ENCODE measurements around the gene KCTD6.

The KCTD6 gene

GRCh38 chr3:58485801-58486435 lies 6.0 kb upstream of the KCTD6 start:
- no peak for DNase-seq (ENCODE audit: low read depth)

GRCh38 chr3:58487140-58487886 lies 4.6 kb upstream of the KCTD6 start:
- no peak for DNase-seq (ENCODE audit: low read depth)

DNA sequence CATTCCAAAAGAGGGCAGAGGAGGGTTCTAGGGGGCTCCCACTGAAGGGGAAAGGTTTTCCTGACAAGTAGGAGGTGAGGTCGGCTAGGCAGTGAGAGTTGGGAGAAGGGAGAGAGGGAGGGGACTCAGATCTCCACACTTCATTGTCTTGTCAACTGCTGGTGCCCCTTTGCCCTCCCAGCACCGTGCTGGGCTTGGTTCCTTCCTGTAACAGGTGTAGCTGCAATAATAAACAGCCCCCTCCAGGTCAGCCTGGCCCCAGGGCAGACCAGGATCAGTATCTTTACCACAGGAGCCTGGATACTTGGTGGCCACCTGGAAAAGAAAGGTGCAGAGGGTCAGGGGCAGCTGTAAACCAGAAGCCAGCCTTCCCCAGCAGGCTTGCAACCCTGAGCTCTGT lies 2.9 kb upstream of the KCTD6 start:
- no peak for DNase-seq (ENCODE audit: low read depth)

DNA sequence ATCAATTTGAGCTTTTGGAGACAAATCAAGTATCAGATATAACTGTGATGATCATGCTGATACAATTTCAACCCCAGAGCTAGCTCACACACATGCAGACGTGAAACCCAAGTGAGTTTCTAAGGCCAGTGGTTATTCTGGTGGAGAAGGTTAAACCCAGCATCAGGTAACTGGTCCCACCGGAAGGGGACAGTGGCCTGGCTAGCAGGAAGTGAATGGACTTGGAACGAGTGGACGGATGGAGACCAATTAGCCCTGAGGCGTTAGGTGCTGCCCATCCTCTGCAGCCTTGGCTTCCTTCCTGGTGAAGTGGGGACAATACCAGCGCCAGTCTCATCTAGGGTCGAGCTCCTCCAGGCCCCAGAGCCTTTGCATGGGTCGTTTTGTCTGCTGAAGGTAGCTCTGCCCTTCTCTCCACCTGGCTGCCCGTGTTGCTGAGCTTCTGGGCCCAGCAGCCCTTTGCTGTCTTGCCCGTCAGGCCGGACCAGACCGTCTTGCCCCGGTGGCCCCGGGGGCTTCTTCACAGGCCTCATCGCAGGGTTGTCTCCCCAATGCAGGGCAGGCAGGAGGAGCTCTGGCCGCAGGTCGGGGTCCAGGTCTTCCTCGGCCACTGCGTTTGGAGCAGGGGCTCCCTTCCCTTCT lies 915 bp upstream of the KCTD6 start:
- no peak for DNase-seq (ENCODE audit: low read depth)

- DNase-seq (ENCODE audit: low read depth), result no peak
Observed at GRCh38 chr3:58492494-58492905, 604 bp downstream of the KCTD6 start.

GRCh38 chr3:58494107-58494506 lies 2.2 kb downstream of the KCTD6 start:
- no peak for DNase-seq (ENCODE audit: low read depth)

DNA sequence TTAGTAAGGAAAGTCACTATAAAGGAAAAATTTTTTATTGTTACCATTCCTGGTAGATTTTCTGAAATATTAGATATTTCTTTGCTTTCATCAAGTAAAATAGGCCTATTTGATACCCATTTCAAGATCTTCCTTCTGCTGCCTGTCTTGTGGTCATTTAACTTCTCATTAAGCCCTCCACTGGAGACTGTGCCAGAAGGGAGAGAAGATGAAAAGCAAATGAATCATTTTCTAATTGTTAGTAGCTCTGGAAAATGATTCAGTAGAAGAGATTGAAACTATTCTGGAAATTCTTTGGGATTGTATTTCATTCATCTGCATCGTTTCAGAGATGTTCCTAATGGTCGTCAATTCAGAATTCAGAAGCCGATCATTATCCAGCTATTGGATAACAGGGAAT lies 3.2 kb downstream of the KCTD6 start:
- DNase-seq (ENCODE audit: low read depth), result no peak

GRCh38 chr3:58496206-58496857 lies 4.4 kb downstream of the KCTD6 start:
- DNase-seq (ENCODE audit: low read depth), result no peak

DNA sequence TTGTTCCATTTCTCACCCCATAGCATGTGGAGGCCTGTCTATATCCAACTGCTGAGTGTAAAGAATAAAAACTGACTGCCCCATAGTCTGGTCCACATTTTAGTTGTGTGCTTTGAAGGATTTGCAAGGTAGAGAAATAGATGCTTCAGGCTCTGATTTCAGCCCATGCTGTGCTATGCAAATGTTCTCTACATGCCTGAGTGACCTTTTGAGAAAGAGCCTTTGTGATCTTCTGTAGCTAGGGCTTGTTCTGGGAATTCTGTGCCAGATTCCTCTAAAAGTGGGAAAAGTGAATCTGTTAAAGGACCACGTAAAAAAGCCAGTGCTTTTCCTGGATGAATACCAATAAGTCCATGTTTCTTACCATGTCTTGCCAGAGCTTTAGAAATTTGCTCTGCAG lies 5.2 kb downstream of the KCTD6 start:
- no peak for DNase-seq (ENCODE audit: low read depth)

DNA sequence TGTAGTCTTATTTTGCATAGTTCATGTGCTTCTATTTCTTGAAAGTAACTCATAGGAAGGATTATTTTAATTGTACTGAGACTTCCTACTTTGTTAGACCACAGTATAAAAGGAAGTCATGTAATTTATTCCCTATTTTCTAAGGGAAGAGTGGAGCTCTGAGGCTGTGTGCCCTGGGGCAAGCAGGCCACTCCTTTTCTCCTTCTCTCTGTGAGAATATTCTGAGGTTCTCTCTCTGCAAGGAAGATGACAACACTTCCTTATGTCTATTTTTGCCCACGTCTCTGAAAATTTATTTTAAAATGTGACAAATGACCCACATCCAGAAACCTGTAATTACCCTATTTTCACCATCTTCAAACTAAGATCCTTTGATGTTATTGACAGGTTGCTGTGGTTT lies 11.0 kb downstream of the KCTD6 start:
- DNase-seq (ENCODE audit: low read depth), result no peak

- DNase-seq (ENCODE audit: low read depth), result no peak
Observed at GRCh38 chr3:58507356-58508078, 15.6 kb downstream of the KCTD6 start.

DNA sequence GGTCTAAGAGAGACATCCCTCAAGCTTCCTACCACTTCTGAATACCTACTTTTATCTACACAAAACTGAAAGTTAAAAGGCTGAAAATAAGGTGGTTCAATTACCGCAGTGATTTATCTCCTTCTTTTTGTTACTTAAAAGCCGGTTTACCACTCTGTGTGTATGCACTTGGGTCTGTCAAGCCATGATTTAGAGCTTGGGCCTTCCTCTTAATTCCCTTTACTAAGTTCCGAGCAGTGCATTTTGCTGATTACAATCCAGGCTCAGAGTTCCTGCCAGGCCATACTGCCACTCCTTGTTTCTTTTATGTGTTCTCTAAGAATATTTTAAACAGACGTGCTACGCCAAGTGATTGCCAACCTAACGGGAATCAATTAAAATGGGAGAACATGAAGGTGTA lies 16.5 kb downstream of the KCTD6 start:
- DNase-seq (ENCODE audit: low read depth), result no peak

DNA sequence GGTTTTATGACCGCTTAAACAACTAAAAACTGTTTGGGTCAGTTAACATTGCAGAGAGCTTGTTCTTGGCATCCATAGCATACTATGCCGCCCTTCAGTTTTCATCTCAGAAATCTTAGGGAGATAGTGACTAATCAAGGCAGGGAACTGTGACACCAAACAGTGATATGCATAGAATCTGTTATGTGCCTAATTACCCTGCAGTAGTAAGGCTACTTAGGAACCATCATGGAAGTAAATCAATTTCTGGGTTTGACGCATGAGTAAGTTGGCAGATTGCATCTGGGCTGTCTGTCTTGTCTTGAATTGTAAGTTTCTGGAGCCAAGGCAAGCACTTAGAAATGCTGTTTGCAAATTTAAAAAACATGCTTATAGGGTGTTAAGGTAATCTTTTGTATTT lies 22.5 kb downstream of the KCTD6 start:
- DNase-seq (ENCODE audit: low read depth), result no peak

- DNase-seq (ENCODE audit: low read depth), result no peak
Observed at GRCh38 chr3:58518291-58518789, 26.4 kb downstream of the KCTD6 start.

- DNase-seq (ENCODE audit: low read depth), result no peak
Observed at GRCh38 chr3:58519668-58520402, 27.9 kb downstream of the KCTD6 start.

- DNase-seq (ENCODE audit: low read depth), result no peak
Observed at GRCh38 chr3:58520403-58521335, 28.8 kb downstream of the KCTD6 start.

- DNase-seq (ENCODE audit: low read depth), result no peak
Observed at GRCh38 chr3:58521336-58521670, 29.4 kb downstream of the KCTD6 start.

DNA sequence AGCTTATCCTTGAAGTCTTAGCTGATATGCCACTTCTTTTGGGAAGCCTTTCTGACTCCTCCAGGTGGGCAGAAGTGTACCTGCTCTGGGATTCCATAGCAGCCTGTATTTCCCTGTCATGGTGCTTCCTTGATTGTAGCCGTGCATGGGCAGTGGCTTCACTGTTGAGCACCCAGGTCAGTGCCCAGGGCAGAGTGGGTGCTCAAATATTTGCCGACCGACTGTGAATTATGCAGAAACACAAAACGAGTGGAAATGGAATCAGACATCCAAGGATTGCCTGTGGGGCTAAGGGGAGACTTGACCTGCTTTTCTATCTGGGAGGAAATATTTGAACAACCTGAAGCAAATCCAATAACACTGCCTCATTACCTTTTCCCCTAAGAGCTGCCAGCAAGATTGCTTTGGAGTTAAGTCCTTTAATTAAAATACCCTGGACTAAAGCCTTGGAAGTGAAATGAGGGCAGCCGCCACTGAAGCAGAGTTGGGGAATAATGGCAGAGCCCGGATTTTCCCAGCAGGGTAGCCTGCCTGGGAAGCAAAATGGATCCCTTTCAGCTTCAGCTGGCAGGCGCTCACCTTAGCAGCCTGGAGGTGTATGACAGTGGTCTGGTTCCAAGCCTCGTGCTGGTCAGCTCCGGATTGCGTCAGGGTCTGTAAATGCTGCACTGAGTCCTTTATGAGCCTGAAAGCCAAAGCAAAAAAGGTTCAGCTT lies 30.2 kb downstream of the KCTD6 start:
- DNase-seq (ENCODE audit: low read depth), result no peak

DNA sequence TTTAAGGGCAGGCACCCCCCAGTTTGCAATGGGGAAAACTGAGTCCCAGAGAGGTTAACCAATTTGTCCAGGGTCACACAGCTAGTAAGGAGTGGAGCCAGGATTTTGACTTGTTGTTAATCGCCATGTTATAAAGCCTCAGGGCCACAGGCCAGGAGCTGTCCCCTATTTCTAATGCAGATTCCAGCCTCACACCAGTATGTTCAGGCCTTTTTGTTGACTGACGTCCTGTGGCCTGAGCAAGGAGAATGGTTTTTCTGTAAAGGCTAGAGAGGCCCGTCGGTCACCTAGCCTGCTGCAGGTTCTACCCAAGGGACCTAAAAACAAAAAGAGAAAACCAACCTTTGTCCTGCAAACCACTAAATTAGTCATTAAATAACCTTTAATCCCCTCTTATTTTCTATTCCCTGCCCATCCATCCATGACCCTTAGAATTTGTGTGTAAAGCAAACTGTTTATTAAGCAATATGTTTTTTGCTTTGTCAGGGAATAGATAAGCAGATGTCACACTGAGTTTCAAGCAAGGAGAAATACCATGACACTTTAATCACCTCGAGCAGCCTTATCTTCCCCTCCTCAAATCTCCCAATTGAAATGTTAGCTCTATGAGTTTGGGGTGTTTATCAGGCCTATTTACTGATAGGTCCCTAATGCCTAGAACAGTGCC lies 31.0 kb downstream of the KCTD6 start:
- DNase-seq (ENCODE audit: low read depth), result no peak

Measured in activated T-cell treated with anti-CD3 and anti-CD28 coated beads for 48 hours (primary cell).